HEK293 (cell line): Measurements from ENCODE around the gene SRSF1.
A peak's percentile ranks its signal among the peaks of the same experiment; 100 is the strongest.

Experiments used
- GLIS2 ChIP-seq: fragments of 450-650 bp; formaldehyde crosslinking; IDR thresholded peaks from 2 replicates; pipeline ENCODE4 v1.5.1; 2016; ENCODE audit warnings: missing biosample characterization, missing genetic modification characterization
- HOXD13 ChIP-seq: sonication (generic); formaldehyde crosslinking; IDR thresholded peaks from 2 replicates; pipeline ENCODE4 v1.8.0; 2022; ENCODE audit warnings: missing genetic modification reagents, borderline replicate concordance
- KLF1 ChIP-seq: fragments of 450-650 bp; formaldehyde crosslinking; IDR thresholded peaks from 2 replicates; pipeline ENCODE4 v1.5.1; 2016; ENCODE audit warnings: missing biosample characterization, missing genetic modification characterization
- KLF10 ChIP-seq: fragments of 450-650 bp; IDR thresholded peaks from 2 replicates; pipeline ENCODE4 v1.5.1; 2018; ENCODE audit warnings: missing biosample characterization, mild to moderate bottlenecking, missing genetic modification characterization
- KLF16 ChIP-seq: fragments of 450-650 bp; formaldehyde crosslinking; IDR thresholded peaks from 2 replicates; pipeline ENCODE4 v1.5.1; 2017; ENCODE audit warnings: missing biosample characterization, missing genetic modification characterization
- KLF7 ChIP-seq: fragments of 450-650 bp; formaldehyde crosslinking; IDR thresholded peaks from 2 replicates; pipeline ENCODE4 v1.5.1; 2016; ENCODE audit warnings: missing biosample characterization, missing genetic modification characterization, borderline replicate concordance
- KLF8 ChIP-seq: fragments of 450-650 bp; formaldehyde crosslinking; IDR thresholded peaks from 2 replicates; pipeline ENCODE4 v1.5.1; 2016; ENCODE audit warnings: missing biosample characterization, missing genetic modification characterization
- PATZ1 ChIP-seq: fragments of 450-650 bp; formaldehyde crosslinking; IDR thresholded peaks from 2 replicates; pipeline ENCODE4 v1.5.1; 2016; ENCODE audit warnings: missing biosample characterization, missing genetic modification characterization
- PRDM4 ChIP-seq: fragments of 450-650 bp; formaldehyde crosslinking; IDR thresholded peaks from 2 replicates; pipeline ENCODE4 v1.5.1; 2017; ENCODE audit warnings: missing biosample characterization, missing genetic modification characterization
- SP2 ChIP-seq: fragments of 450-650 bp; formaldehyde crosslinking; IDR thresholded peaks from 2 replicates; pipeline ENCODE4 v1.5.1; 2016; ENCODE audit warnings: missing biosample characterization, missing genetic modification characterization
- ZBTB44 ChIP-seq: fragments of 450-650 bp; IDR thresholded peaks from 2 replicates; pipeline ENCODE4 v1.5.1; 2018; ENCODE audit warnings: missing biosample characterization, mild to moderate bottlenecking, missing genetic modification characterization
- ZBTB48 ChIP-seq: fragments of 450-650 bp; formaldehyde crosslinking; IDR thresholded peaks from 2 replicates; pipeline ENCODE4 v1.5.1; 2016; ENCODE audit warnings: missing biosample characterization, missing genetic modification characterization
- ZBTB8A ChIP-seq: fragments of 450-650 bp; formaldehyde crosslinking; IDR thresholded peaks from 2 replicates; pipeline ENCODE4 v1.5.1; 2016; ENCODE audit warnings: missing biosample characterization, missing genetic modification characterization
- ZEB2 ChIP-seq: fragments of 450-650 bp; formaldehyde crosslinking; IDR thresholded peaks from 2 replicates; pipeline ENCODE4 v1.5.1; 2016; ENCODE audit warnings: missing biosample characterization, missing genetic modification characterization
- ZFHX2 ChIP-seq: fragments of 450-650 bp; formaldehyde crosslinking; conservative IDR thresholded peaks from 2 replicates; pipeline ENCODE4 v1.5.1; 2016; ENCODE audit warnings: missing biosample characterization, missing genetic modification characterization
- ZNF324 ChIP-seq: fragments of 450-650 bp; formaldehyde crosslinking; IDR thresholded peaks from 2 replicates; pipeline ENCODE4 v1.5.1; 2016; ENCODE audit warnings: missing biosample characterization, missing genetic modification characterization
- ZNF48 ChIP-seq: fragments of 450-650 bp; formaldehyde crosslinking; IDR thresholded peaks from 2 replicates; pipeline ENCODE4 v1.5.1; 2016; ENCODE audit warnings: missing biosample characterization, missing genetic modification characterization
- ZNF513 ChIP-seq: fragments of 450-650 bp; IDR thresholded peaks from 2 replicates; pipeline ENCODE4 v1.5.1; 2018; ENCODE audit warnings: missing biosample characterization, missing genetic modification characterization
- ZNF521 ChIP-seq: fragments of 450-650 bp; formaldehyde crosslinking; IDR thresholded peaks from 2 replicates; pipeline ENCODE4 v1.5.1; 2017; ENCODE audit warnings: missing biosample characterization, mild to moderate bottlenecking, missing genetic modification characterization
- ZNF596 ChIP-seq: fragments of 450-650 bp; IDR thresholded peaks from 2 replicates; pipeline ENCODE4 v1.5.0; 2018; ENCODE audit warnings: missing biosample characterization, mild to moderate bottlenecking, missing genetic modification characterization, moderate library complexity
- ZNF600 ChIP-seq: fragments of 450-650 bp; formaldehyde crosslinking; IDR thresholded peaks from 2 replicates; pipeline ENCODE4 v1.5.1; 2016; ENCODE audit warnings: missing biosample characterization, missing genetic modification characterization
- ZNF654 ChIP-seq: fragments of 450-650 bp; formaldehyde crosslinking; IDR thresholded peaks from 2 replicates; pipeline ENCODE4 v1.5.1; 2016; ENCODE audit warnings: low read depth, missing biosample characterization, missing genetic modification characterization
- ZSCAN30 ChIP-seq: fragments of 450-650 bp; IDR thresholded peaks from 2 replicates; pipeline ENCODE4 v1.5.1; 2018; ENCODE audit warnings: missing biosample characterization, mild to moderate bottlenecking, missing genetic modification characterization, moderate library complexity
- TF ChIP-seq, protein P1 (sequence below): fragments of 450-650 bp; formaldehyde crosslinking; IDR thresholded peaks from 2 replicates; pipeline ENCODE4 v1.5.1; 2016; ENCODE audit warnings: missing biosample characterization, missing genetic modification characterization
- TF ChIP-seq, protein P2 (sequence below): fragments of 450-650 bp; formaldehyde crosslinking; IDR thresholded peaks from 2 replicates; pipeline ENCODE4 v1.5.1; 2017; ENCODE audit warnings: missing biosample characterization, missing genetic modification characterization
- TF ChIP-seq, protein P3 (sequence below): fragments of 450-650 bp; formaldehyde crosslinking; IDR thresholded peaks from 2 replicates; pipeline ENCODE4 v1.5.1; 2016; ENCODE audit warnings: missing biosample characterization, missing genetic modification characterization

SRSF1 gene

GRCh38 chr17:57954397-57955182 is 52.5 kb downstream of the SRSF1 start (continued):
- TF ChIP-seq, protein P1, sequence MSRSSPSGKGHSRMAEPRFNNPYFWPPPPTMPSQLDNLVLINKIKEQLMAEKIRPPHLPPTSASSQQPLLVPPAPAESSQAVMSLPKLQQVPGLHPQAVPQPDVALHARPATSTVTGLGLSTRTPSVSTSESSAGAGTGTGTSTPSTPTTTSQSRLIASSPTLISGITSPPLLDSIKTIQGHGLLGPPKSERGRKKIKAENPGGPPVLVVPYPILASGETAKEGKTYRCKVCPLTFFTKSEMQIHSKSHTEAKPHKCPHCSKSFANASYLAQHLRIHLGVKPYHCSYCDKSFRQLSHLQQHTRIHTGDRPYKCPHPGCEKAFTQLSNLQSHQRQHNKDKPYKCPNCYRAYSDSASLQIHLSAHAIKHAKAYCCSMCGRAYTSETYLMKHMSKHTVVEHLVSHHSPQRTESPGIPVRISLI (tag by site-specific recombination): no peak
- TF ChIP-seq ZBTB48 (tag by site-specific recombination) (peak; percentile 69), ZEB2 (tag by site-specific recombination) (peak; percentile 95), KLF1 (tag by site-specific recombination) (peak; percentile 93), ZBTB44 (tag by site-specific recombination) (0 out of 2 replicates have a peak, but pooled peaks have one; percentile 16), ZNF600 (tag by site-specific recombination) (peak; percentile 64), ZSCAN30 (tag by site-specific recombination) (peak; percentile 61; the same call in 1 of the 2 replicates), HOXD13 (CRISPR knock-in tag) (peak; percentile 51; the same call in 1 of the 2 replicates), PRDM4 (tag by site-specific recombination) (no peak), ZBTB8A (tag by site-specific recombination) (peak; percentile 99), ZFHX2 (tag by site-specific recombination) (peak; percentile 97), ZNF513 (no peak), KLF10 (tag by site-specific recombination) (peak; percentile 78), ZNF48 (tag by site-specific recombination) (no peak), KLF7 (tag by site-specific recombination) (peak; percentile 83; the same call in 1 of the 2 replicates), KLF16 (tag by site-specific recombination) (peak; percentile 71; the same call in 1 of the 2 replicates), ZNF596 (tag by site-specific recombination) (peak; percentile 52; the same call in 1 of the 2 replicates), GLIS2 (peak; percentile 97), PATZ1 (tag by site-specific recombination) (peak; percentile 94), KLF8 (tag by site-specific recombination) (peak; percentile 91), ZNF521 (no peak), ZNF654 (tag by site-specific recombination) (no peak), ZNF324 (tag by site-specific recombination) (peak; percentile 26; the same call in 1 of the 2 replicates), SP2 (tag by site-specific recombination) (peak; percentile 67)
- TF ChIP-seq, protein P2, sequence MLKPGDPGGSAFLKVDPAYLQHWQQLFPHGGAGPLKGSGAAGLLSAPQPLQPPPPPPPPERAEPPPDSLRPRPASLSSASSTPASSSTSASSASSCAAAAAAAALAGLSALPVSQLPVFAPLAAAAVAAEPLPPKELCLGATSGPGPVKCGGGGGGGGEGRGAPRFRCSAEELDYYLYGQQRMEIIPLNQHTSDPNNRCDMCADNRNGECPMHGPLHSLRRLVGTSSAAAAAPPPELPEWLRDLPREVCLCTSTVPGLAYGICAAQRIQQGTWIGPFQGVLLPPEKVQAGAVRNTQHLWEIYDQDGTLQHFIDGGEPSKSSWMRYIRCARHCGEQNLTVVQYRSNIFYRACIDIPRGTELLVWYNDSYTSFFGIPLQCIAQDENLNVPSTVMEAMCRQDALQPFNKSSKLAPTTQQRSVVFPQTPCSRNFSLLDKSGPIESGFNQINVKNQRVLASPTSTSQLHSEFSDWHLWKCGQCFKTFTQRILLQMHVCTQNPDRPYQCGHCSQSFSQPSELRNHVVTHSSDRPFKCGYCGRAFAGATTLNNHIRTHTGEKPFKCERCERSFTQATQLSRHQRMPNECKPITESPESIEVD (tag by site-specific recombination): peak; percentile 62; the same call in 1 of the 2 replicates
- TF ChIP-seq, protein P3, sequence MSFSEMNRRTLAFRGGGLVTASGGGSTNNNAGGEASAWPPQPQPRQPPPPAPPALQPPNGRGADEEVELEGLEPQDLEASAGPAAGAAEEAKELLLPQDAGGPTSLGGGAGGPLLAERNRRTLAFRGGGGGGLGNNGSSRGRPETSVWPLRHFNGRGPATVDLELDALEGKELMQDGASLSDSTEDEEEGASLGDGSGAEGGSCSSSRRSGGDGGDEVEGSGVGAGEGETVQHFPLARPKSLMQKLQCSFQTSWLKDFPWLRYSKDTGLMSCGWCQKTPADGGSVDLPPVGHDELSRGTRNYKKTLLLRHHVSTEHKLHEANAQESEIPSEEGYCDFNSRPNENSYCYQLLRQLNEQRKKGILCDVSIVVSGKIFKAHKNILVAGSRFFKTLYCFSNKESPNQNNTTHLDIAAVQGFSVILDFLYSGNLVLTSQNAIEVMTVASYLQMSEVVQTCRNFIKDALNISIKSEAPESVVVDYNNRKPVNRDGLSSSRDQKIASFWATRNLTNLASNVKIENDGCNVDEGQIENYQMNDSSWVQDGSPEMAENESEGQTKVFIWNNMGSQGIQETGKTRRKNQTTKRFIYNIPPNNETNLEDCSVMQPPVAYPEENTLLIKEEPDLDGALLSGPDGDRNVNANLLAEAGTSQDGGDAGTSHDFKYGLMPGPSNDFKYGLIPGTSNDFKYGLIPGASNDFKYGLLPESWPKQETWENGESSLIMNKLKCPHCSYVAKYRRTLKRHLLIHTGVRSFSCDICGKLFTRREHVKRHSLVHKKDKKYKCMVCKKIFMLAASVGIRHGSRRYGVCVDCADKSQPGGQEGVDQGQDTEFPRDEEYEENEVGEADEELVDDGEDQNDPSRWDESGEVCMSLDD (tag by site-specific recombination): peak; percentile 51; the same call in 1 of the 2 replicates
